Testis (tissue), 5 donors: ENCODE results near the gene ERFE. TPM values are rescaled to one million over a fixed set of nuclear protein-coding genes. Genes with fewer than 3 reads are reported as not detected.
"Not testable (repeated sequence)": the region's sequence is repeated elsewhere in the genome, so short reads cannot be mapped to it uniquely, and the experiment has no call there.

Experiments
- DNase-seq: peaks from one replicate; pipeline ENCODE4 v3.0.0-alpha.2; 2019
- H3K27ac ChIP-seq, 2 donors: fragments of 200-600 bp; sonication (generic); one replicate each; pipeline ENCODE4 v1.5.1; 2019
- H3K27me3 ChIP-seq: fragments of 200-600 bp; sonication (generic); one replicate; pipeline ENCODE4 v1.5.1; 2019
- H3K36me3 ChIP-seq: fragments of 200-600 bp; sonication (generic); one replicate; pipeline ENCODE4 v1.5.1; 2017; ENCODE audit warnings: low read depth; ENCODE audit errors: missing control alignments
- H3K4me1 ChIP-seq: fragments of 200-600 bp; sonication (generic); one replicate; pipeline ENCODE4 v1.5.1; 2019
- H3K4me3 ChIP-seq, 2 donors: fragments of 200-600 bp; sonication (generic); one replicate each; pipeline ENCODE4 v1.5.1; 2017 to 2019
- H3K9me3 ChIP-seq: fragments of 200-600 bp; sonication (generic); one replicate; pipeline ENCODE4 v1.5.1; 2017
- POLR2A ChIP-seq: fragments of 450-650 bp; IDR thresholded peaks from one replicate; pipeline ENCODE4 v1.6.1; 2017; ENCODE audit warnings: antibody characterized with exemption, mild to moderate bottlenecking, moderate library complexity
- WGBS, 2 donors: methylation state at CpG; one replicate each; pipeline ENCODE4 v1.1.5; 2018; 5-methylcytosine and 5-hydroxymethylcytosine counted together
- intact Hi-C: fragments of 100-400 bp; cut with DNase I; formaldehyde crosslinking; loops from one replicate; pipeline ENCODE4 v1.15.1; 2023; ENCODE audit warnings: low total_unique reads
- long read RNA-seq, 2 donors: transcript quantifications; one replicate each; lab custom pipeline, GENCODE V29; 2026
- polyA plus RNA-seq: library from polyadenylated mRNA; stranded (reverse); fragments of 350-450 nt; fragmentation: Illumina TruSeq; extraction: RNeasy Lipid Tissue Mini Kit (QIAGEN cat#74804); gene quantifications from one replicate; pipeline ENCODE4 v1.2.3, GENCODE V29; 2014; ENCODE audit warnings: low read depth, low replicate concordance; ENCODE audit not compliant: insufficient read depth
- total RNA-seq, 2 donors: library from RNA; depleted of rRNA; stranded (reverse); fragments of >200 nt; gene quantifications; one replicate each; pipeline ENCODE4 v1.2.3, GENCODE V29; 2016
- TF ChIP-seq, protein P1 (sequence below), 3 experiments: fragments of 450-650 bp in 2 of 3; fragments of 200-600 bp in 1 of 3; sonication (generic) in 1 of 3; IDR thresholded peaks; one replicate each; pipeline ENCODE4 v1.5.1; 2016 to 2019; ENCODE audit warnings: antibody characterized with exemption in 3 of 3, mild to moderate bottlenecking in 2 of 3, moderate library complexity in 1 of 3

ERFE gene, protein sequence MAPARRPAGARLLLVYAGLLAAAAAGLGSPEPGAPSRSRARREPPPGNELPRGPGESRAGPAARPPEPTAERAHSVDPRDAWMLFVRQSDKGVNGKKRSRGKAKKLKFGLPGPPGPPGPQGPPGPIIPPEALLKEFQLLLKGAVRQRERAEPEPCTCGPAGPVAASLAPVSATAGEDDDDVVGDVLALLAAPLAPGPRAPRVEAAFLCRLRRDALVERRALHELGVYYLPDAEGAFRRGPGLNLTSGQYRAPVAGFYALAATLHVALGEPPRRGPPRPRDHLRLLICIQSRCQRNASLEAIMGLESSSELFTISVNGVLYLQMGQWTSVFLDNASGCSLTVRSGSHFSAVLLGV
- total RNA-seq (10 to 100 TPM in 1 of 2 donors, 1 to 10 TPM in 1; 9.5 to 23.1 TPM), polyA plus RNA-seq (31.0 TPM)
- long read RNA-seq, donor 1 = 0 reads
- long read RNA-seq, donor 2 = 0 reads

DNA sequence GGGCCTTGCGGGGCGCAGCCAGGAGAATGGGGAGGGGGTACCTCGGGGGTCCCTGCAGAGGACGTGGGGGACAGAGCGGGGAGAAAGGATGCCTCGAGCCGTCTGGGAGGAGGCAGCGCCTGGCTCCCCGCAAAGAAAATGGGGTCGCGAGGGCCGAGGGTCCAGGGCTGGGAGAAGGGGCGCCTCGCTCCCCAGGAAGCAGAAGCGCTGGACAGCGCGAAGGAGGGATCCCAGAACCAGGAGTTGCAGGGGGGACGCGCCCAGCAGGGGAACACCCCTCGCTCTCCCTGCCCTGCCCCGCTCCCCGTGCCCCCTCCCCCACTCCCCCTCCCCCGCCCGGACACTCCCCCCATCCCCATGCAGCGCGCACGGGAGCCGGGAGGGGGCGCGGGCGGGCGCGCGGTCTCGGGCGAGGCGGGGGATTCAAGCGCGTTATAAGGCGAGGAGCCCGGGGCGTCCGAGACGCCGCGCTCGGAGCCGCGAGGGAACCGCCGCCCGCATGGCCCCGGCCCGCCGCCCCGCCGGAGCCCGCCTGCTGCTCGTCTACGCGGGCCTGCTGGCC lies at the start of gene ERFE:
Gene ERFE (plus strand): TSS at position 462 of the 562 bp plus-strand sequence. CDS start 38 bp downstream, at position 500.
- no peaks in the 10 kb centered on the region for H3K9me3 ChIP-seq
- DNase-seq = peak; percentile 40
- WGBS, 2 donors = 5 to 7% methylated on average over 3 to 29 of the region's 61 CpGs
- no peaks in the 10 kb centered on the region for H3K27me3 ChIP-seq
- peak within 1 kb of the TSS; percentile 24 to 41 for H3K4me3 ChIP-seq
- H3K27ac ChIP-seq = no peak within 1 kb of the TSS
- no peak for TF ChIP-seq POLR2A
- TF ChIP-seq, protein P1, sequence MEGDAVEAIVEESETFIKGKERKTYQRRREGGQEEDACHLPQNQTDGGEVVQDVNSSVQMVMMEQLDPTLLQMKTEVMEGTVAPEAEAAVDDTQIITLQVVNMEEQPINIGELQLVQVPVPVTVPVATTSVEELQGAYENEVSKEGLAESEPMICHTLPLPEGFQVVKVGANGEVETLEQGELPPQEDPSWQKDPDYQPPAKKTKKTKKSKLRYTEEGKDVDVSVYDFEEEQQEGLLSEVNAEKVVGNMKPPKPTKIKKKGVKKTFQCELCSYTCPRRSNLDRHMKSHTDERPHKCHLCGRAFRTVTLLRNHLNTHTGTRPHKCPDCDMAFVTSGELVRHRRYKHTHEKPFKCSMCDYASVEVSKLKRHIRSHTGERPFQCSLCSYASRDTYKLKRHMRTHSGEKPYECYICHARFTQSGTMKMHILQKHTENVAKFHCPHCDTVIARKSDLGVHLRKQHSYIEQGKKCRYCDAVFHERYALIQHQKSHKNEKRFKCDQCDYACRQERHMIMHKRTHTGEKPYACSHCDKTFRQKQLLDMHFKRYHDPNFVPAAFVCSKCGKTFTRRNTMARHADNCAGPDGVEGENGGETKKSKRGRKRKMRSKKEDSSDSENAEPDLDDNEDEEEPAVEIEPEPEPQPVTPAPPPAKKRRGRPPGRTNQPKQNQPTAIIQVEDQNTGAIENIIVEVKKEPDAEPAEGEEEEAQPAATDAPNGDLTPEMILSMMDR (IDR thresholded peaks at IDR 0.05) = peak in 1 of 3 experiments; percentile 42
- H3K4me1 ChIP-seq = no peaks in the 10 kb centered on the region
- no peaks in the 10 kb centered on the region for H3K36me3 ChIP-seq
- intact Hi-C loops = no loop called here

DNA sequence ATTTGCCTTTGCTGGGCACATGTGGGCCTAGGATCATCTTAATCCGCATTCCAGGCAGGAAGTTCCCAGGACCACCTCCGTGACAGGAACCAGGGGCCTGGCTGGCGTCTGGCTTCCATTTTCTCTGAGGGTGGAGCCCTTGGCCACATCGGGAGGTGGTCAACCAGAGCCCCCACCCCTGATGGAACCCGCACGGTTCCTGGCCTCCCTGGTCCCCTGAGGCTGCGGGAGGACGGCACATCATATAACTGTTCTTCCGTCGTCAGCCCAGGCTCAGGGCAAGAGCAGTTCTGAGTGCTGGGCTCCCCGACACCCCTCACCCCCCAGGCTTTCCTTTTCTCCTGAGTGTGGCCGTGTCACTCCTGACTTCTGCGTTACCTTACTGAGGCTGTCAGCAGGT lies 45.2 kb upstream of the ERFE start:
- Histone ChIP-seq H3K9me3 (no peaks in the 10 kb centered on the region), H3K27me3 (no peaks in the 10 kb centered on the region), H3K36me3 (no peaks in the 10 kb centered on the region), H3K4me1 (no peaks in the 10 kb centered on the region), H3K27ac (no peak overlapping the region), H3K4me3 (no peak overlapping the region)
- intact Hi-C loops = no loop called here
- 96 to 97% methylated on average over 11 to 13 of the region's 13 CpGs for WGBS, 2 donors
- TF ChIP-seq POLR2A = no peak
- TF ChIP-seq, protein P1 (IDR thresholded peaks at IDR 0.05) = no peak
- DNase-seq = no peak

DNA sequence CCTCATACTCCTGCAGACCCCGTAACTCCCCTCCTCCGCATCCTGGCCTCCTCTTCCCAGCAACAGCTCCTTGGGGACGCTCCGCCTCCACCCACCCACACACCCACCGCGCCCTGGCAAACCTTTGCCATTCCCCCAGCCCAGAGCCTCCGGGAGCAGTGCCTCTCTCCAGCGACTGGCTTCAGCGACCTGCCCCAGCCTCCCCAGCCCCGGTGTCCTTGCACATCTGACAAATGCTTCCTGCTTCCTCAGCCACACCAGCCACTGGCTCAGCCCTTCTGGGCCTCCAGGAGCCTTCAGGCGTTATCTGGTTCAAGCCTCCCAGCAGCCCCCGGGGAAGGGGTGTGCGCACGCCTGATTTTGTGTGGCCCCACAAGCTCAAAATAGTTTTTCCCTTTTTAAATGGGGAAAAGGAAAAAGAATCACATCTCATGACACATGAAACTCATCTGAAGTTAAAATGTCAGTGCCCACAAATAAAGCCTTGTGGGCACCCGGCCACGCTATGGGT lies 44.4 kb upstream of the ERFE start:
- H3K4me1 ChIP-seq = no peaks in the 10 kb centered on the region
- no peaks in the 10 kb centered on the region for H3K36me3 ChIP-seq
- no peak for DNase-seq
- no peak for TF ChIP-seq POLR2A
- TF ChIP-seq, protein P1 (IDR thresholded peaks at IDR 0.05) = no peak
- no peaks in the 10 kb centered on the region for H3K27me3 ChIP-seq
- H3K4me3 ChIP-seq = no peak overlapping the region
- intact Hi-C loops = no loop called here
- 61 to 66% methylated on average over 15 to 16 of the region's 16 CpGs for WGBS, 2 donors
- no peaks in the 10 kb centered on the region for H3K9me3 ChIP-seq
- no peak overlapping the region for H3K27ac ChIP-seq

DNA sequence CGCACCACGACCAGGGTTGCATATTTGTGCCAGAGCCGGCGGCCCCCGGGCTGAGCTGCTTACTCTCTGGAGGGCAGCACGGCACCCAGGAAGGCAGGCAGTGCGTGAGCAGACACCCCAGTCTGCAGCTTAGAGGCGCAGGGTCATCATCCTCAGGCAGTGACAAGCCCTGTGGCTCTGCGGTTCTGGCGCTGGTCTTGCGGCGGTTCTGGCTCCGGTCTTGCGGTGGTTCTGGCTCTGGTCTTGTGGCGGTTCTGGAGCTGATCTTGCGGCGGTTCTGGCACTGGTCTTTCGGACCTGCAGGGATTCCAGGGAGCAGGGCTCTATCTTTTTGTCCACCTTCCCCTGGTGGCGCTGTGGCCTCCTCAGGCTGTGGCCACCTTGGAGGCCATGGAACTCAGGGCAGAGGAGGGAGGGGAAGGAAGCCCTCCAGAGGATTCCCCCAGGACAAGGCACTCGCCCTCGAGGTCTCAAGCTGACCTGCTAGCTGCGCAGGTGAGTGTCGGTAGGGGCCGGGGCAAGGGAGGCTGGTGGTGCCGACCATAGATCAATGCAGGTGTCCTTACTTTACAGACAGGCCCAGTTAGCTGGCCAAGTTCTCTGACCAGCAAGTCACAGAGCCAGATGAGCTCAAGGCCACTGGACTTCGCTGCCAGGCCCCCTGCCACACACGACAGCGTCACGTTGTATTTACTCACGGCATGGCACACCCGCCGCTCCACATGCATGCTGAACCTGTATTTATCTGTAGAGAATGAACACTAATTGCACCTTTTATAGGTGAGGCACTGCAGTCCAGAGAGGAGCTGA lies 43.7 kb upstream of the ERFE start:
- Histone ChIP-seq H3K27me3 (no peaks in the 10 kb centered on the region), H3K36me3 (no peaks in the 10 kb centered on the region), H3K27ac (no peak overlapping the region), H3K4me3 (no peak overlapping the region), H3K4me1 (no peaks in the 10 kb centered on the region), H3K9me3 (no peaks in the 10 kb centered on the region)
- intact Hi-C loops = no loop called here
- TF ChIP-seq, protein P1 (IDR thresholded peaks at IDR 0.05) = no peak
- no peak for TF ChIP-seq POLR2A
- 80 to 90% methylated on average over 18 to 32 of the region's 32 CpGs for WGBS, 2 donors
- DNase-seq = no peak

DNA sequence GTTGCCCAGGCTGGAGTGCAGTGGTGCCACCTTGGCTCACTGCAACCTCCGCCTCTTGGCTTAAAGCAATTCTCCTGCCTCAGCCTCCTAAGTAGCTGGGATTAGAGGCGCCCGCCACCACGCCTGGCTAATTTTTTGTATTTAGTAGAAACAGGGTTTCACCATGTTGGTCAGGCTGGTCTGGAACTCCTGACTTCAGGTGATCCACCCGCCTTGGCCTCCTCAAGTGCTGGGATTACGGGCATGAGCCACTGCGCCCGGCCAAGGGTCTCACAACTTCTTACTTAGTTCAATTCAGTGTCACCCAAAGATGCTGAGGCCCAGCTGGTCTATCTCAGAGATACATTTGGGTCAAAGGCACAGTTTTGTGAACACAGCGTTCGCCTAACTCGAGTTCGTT lies 43.1 kb upstream of the ERFE start:
- H3K27me3 ChIP-seq, DNase-seq, H3K9me3 ChIP-seq, H3K4me3 ChIP-seq, H3K36me3 ChIP-seq, intact Hi-C loops, H3K4me1 ChIP-seq, H3K27ac ChIP-seq: not testable (repeated sequence)
- 92 to 94% methylated on average over 12 of the region's 12 CpGs for WGBS, 2 donors
